H9 (cell line): Measurements from ENCODE around the gene NPAS3. TPM values are rescaled to one million over a fixed set of nuclear protein-coding genes. Genes with fewer than 3 reads are reported as not detected.

Source experiments
- DNase-seq: peaks from one replicate; pipeline ENCODE4 v3.0.0-alpha.2; 2017
- H2AFZ ChIP-seq: one replicate; pipeline ENCODE4 v1.6.1; 2013; ENCODE audit warnings: mild to moderate bottlenecking, low read length, control low read depth, moderate library complexity
- H2AK5ac ChIP-seq: 2 replicates; pipeline ENCODE4 v1.6.1; 2013; ENCODE audit warnings: low read length, control low read depth, mixed read lengths; ENCODE audit not compliant: insufficient read length
- H2BK120ac ChIP-seq: one replicate; pipeline ENCODE4 v1.6.1; 2013; ENCODE audit warnings: low read depth, mild to moderate bottlenecking, low read length, control low read depth, inconsistent platforms; ENCODE audit not compliant: poor library complexity, severe bottlenecking
- H2BK12ac ChIP-seq: 2 replicates; pipeline ENCODE4 v1.6.1; 2013; ENCODE audit warnings: low read length, control low read depth, mixed read lengths, low read depth; ENCODE audit not compliant: insufficient read length
- H2BK15ac ChIP-seq: 2 replicates; pipeline ENCODE4 v1.6.1; 2013; ENCODE audit warnings: low read depth, low read length, control low read depth
- H2BK20ac ChIP-seq: one replicate; pipeline ENCODE4 v1.6.1; 2013; ENCODE audit warnings: low read depth, mild to moderate bottlenecking, low read length, control low read depth, inconsistent platforms; ENCODE audit not compliant: poor library complexity, severe bottlenecking
- H2BK5ac ChIP-seq: 2 replicates; pipeline ENCODE4 v1.6.1; 2013; ENCODE audit warnings: low read length, control low read depth, mixed read lengths; ENCODE audit not compliant: insufficient read length
- H3K14ac ChIP-seq: 2 replicates; pipeline ENCODE4 v1.6.1; 2013; ENCODE audit warnings: low read length, control low read depth; ENCODE audit not compliant: insufficient read depth
- H3K18ac ChIP-seq: 2 replicates; pipeline ENCODE4 v1.6.1; 2013; ENCODE audit warnings: low read depth, mild to moderate bottlenecking, mixed read lengths, low read length, control low read depth; ENCODE audit not compliant: insufficient read length
- H3K23ac ChIP-seq: 2 replicates; pipeline ENCODE4 v1.6.1; 2013; ENCODE audit warnings: low read length, control low read depth, mixed read lengths, low read depth; ENCODE audit not compliant: insufficient read length
- H3K23me2 ChIP-seq: 2 replicates; pipeline ENCODE4 v1.6.1; 2013; ENCODE audit warnings: low read depth, mild to moderate bottlenecking, mixed read lengths, low read length, control low read depth; ENCODE audit not compliant: insufficient read length, poor library complexity, severe bottlenecking
- H3K27ac ChIP-seq: 2 replicates; pipeline ENCODE4 v1.5.1; 2013; ENCODE audit warnings: low read length, control low read depth, mixed read lengths, low read depth; ENCODE audit not compliant: insufficient read length
- H3K27me3 ChIP-seq: 2 replicates; pipeline ENCODE4 v1.6.1; 2013; ENCODE audit warnings: low read length, control low read depth, inconsistent platforms; ENCODE audit not compliant: insufficient read depth
- H3K4ac ChIP-seq: 2 replicates; pipeline ENCODE4 v1.6.1; 2013; ENCODE audit warnings: low read depth, mild to moderate bottlenecking, control low read depth, inconsistent platforms, low read length, moderate library complexity
- H3K4me1 ChIP-seq: 2 replicates; pipeline ENCODE4 v1.6.1; 2013; ENCODE audit warnings: low read length, control low read depth, inconsistent platforms; ENCODE audit not compliant: insufficient read depth
- H3K4me2 ChIP-seq: 2 replicates; pipeline ENCODE4 v1.6.1; 2013; ENCODE audit warnings: low read length, control low read depth, mixed read lengths; ENCODE audit not compliant: insufficient read length, insufficient read depth
- H3K56ac ChIP-seq: 2 replicates; pipeline ENCODE4 v1.6.1; 2013; ENCODE audit warnings: low read depth, mild to moderate bottlenecking, mixed read lengths, low read length, control low read depth; ENCODE audit not compliant: insufficient read length
- H3K79me1 ChIP-seq: 2 replicates; pipeline ENCODE4 v1.6.1; 2013; ENCODE audit warnings: low read depth, mild to moderate bottlenecking, moderate library complexity, low read length, control low read depth, inconsistent platforms; ENCODE audit not compliant: insufficient read depth, poor library complexity, severe bottlenecking
- H3K79me2 ChIP-seq: 2 replicates; pipeline ENCODE4 v1.6.1; 2013; ENCODE audit warnings: low read length, control low read depth, inconsistent platforms; ENCODE audit not compliant: insufficient read depth
- H3K9ac ChIP-seq: 2 replicates; pipeline ENCODE4 v1.6.1; 2013; ENCODE audit warnings: low read length, control low read depth, mixed read lengths; ENCODE audit not compliant: insufficient read length; ENCODE audit errors: extremely low read depth
- H3K9me3 ChIP-seq: one replicate; pipeline ENCODE4 v1.6.1; 2013; ENCODE audit warnings: low read depth, low read length, inconsistent platforms; ENCODE audit not compliant: control insufficient read depth
- H3T11ph ChIP-seq: one replicate; pipeline ENCODE4 v1.6.1; 2013; ENCODE audit warnings: mild to moderate bottlenecking, low read length, control low read depth, inconsistent platforms
- H4K20me1 ChIP-seq: one replicate; pipeline ENCODE4 v1.6.1; 2013; ENCODE audit not compliant: control insufficient read depth, insufficient read length, insufficient read depth
- H4K5ac ChIP-seq: 2 replicates; pipeline ENCODE4 v1.6.1; 2013; ENCODE audit warnings: low read depth, mild to moderate bottlenecking, mixed read lengths, low read length, control low read depth; ENCODE audit not compliant: insufficient read length
- H4K8ac ChIP-seq: replicated peaks from 2 replicates; pipeline ENCODE4 v1.6.1; 2013; ENCODE audit warnings: low read length, control low read depth, mixed read lengths, low read depth; ENCODE audit not compliant: insufficient read length
- H4K91ac ChIP-seq: 2 replicates; pipeline ENCODE4 v1.6.1; 2013; ENCODE audit warnings: low read depth, mild to moderate bottlenecking, moderate library complexity, mixed read lengths, low read length, control low read depth; ENCODE audit not compliant: insufficient read length
- H3K27ac Mint-ChIP-seq, 3 experiments: 2 replicates in 2 of 3; 3 replicates in 1 of 3; pipeline ENCODE4 v1.8.0; 2020 to 2021; ENCODE audit warnings: mixed read lengths in 3 of 3, mild to moderate bottlenecking in 1 of 3, moderate library complexity in 1 of 3
- H3K27me3 Mint-ChIP-seq: 2 replicates; pipeline ENCODE4 v1.8.0; 2021; ENCODE audit warnings: low read depth, mild to moderate bottlenecking, moderate library complexity, mixed read lengths
- H3K36me3 Mint-ChIP-seq, 3 experiments: 2 replicates in 2 of 3; 3 replicates in 1 of 3; pipeline ENCODE4 v1.8.0; 2020 to 2021; ENCODE audit warnings: low read depth in 3 of 3, mixed read lengths in 3 of 3; ENCODE audit not compliant: insufficient read depth in 1 of 3
- H3K4me1 Mint-ChIP-seq, 2 experiments: 2 replicates each; pipeline ENCODE4 v1.8.0; 2020; ENCODE audit warnings: mixed read lengths in 2 of 2
- H3K4me3 Mint-ChIP-seq, 2 experiments: 2 replicates in 1 of 2; 3 replicates in 1 of 2; pipeline ENCODE4 v1.8.0; 2020 to 2021; ENCODE audit warnings: mild to moderate bottlenecking in 2 of 2, mixed read lengths in 2 of 2, moderate library complexity in 1 of 2
- H3K9me3 Mint-ChIP-seq, 2 experiments: 2 replicates in 1 of 2; 3 replicates in 1 of 2; pipeline ENCODE4 v1.8.0; 2020; ENCODE audit warnings: mild to moderate bottlenecking in 2 of 2, mixed read lengths in 2 of 2, moderate library complexity in 1 of 2
- CTCF ChIP-seq: fragments of 200-600 bp; sonication (generic); conservative IDR thresholded peaks from 3 replicates; pipeline ENCODE4 v1.8.0; 2021; ENCODE audit warnings: antibody characterized with exemption, mild to moderate bottlenecking
- total RNA-seq: library from RNA; stranded (reverse); gene quantifications from 2 replicates; pipeline ENCODE4 v1.2.1, GENCODE V29; 2021

NPAS3 gene
- total RNA-seq, 1 experiment from 2014 or later: 0.17 TPM

DNA sequence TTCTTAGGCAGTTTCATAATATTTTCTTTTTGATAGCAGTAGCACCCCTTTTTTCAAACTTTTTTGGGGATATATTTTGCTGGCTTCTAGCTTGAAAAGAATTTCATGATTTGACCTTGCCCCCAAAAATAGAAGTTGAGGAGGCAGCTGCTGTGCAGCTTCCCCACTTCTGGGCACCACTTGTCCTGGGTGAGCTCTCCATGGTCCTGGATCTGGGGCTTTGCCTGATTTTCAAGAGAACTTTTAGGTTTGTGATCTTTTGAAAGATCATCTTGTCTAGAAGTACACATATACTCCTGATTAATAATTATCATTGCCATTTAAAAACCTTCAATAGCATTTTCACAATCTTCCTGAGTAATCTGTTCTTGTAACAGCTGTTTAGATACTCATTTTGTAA, 271.6 kb downstream of the NPAS3 start:
- no peak overlapping the region for H2AK5ac ChIP-seq
- H2BK20ac ChIP-seq: no peak overlapping the region
- H2BK12ac ChIP-seq: no peak overlapping the region
- H3K9ac ChIP-seq: no peak overlapping the region
- no peaks in the 10 kb centered on the region for H3K23me2 ChIP-seq
- no peak overlapping the region for H2BK120ac ChIP-seq
- H3K56ac ChIP-seq: no peak overlapping the region
- H3K14ac ChIP-seq: no peak overlapping the region
- no peaks in the 10 kb centered on the region for H3K79me2 ChIP-seq
- no peaks in the 10 kb centered on the region for H3K4me1 ChIP-seq
- no peak overlapping the region for H4K5ac ChIP-seq
- no peak overlapping the region for H2AFZ ChIP-seq
- H3K4me2 ChIP-seq: no peak overlapping the region
- no peaks in the 10 kb centered on the region for H3K9me3 Mint-ChIP-seq
- no peak overlapping the region for H2BK15ac ChIP-seq
- no peak overlapping the region for H4K91ac ChIP-seq
- no peaks in the 10 kb centered on the region for H4K20me1 ChIP-seq
- H3K27me3 Mint-ChIP-seq: no peaks in the 10 kb centered on the region
- no peaks in the 10 kb centered on the region for H3K79me1 ChIP-seq
- no peak overlapping the region for H3K27ac ChIP-seq
- no peak overlapping the region for H3K27ac Mint-ChIP-seq
- no peak overlapping the region for H3K23ac ChIP-seq
- H3T11ph ChIP-seq: no peak overlapping the region
- no peaks in the 10 kb centered on the region for H3K9me3 ChIP-seq
- H4K8ac ChIP-seq: no peak overlapping the region
- no peak overlapping the region for H3K18ac ChIP-seq
- no peak for TF ChIP-seq CTCF
- no peaks in the 10 kb centered on the region for H3K27me3 ChIP-seq
- H3K4me3 Mint-ChIP-seq: no peak overlapping the region
- no peak for DNase-seq
- H2BK5ac ChIP-seq: no peak overlapping the region
- no peaks in the 10 kb centered on the region for H3K4me1 Mint-ChIP-seq
- H3K4ac ChIP-seq: no peak overlapping the region
- no peaks in the 10 kb centered on the region for H3K36me3 Mint-ChIP-seq
